ENCODE measurements around the gene WDR33. TPM values are rescaled to one million over a fixed set of nuclear protein-coding genes. Genes with fewer than 3 reads are reported as not detected.

The WDR33 gene
- total and polyA plus RNA-seq, 2 of the 13 experiments (the other 11 are each of a cell fraction or from before 2014, with no cell fraction given): 54.9 to 78.2 TPM

DNA sequence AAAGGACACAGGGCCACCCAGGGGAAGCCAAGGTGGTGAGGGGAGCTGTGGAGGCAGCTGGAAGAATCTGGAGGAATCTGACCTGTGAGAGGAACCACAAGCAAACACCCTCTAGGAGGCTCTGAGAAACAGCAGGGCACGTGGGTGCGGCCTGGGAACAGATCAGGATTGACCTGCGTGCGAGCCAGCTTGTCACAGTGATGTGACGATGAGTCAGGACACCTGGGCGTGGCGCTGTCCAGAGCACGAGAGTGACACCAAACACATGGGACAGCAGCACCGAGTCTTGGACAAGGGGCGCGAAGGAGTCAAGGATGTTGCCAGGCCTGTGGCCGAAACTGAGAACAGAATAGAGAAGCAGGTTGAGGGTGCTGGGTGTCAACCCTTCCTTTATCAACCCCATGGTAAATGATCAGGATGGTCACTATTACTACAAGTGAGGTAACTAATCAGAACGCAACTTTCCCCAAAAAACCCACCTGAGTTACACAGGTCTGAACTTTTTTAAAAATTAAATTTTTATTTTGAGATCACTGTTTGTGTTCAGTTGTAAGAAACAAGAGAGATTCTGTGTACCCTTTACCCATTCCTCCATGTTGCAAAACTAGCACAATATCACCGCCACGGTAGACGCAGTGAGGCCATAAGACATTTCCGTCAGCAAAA is 110.3 kb downstream of the WDR33 start (continued):
- no peak; the same call in 1 of the 2 replicates for TF ChIP-seq ZSCAN29 (CRISPR knock-in tag; conservative IDR thresholded peaks at IDR 0.05)
- TF ChIP-seq MBD4 (IDR thresholded peaks at IDR 0.05; ENCODE audit: borderline replicate concordance, low read length): no peak
- TF ChIP-seq ZSCAN30 (CRISPR knock-in tag; IDR thresholded peaks at IDR 0.05): no peak
- TF ChIP-seq MED1 (CRISPR knock-in tag; IDR thresholded peaks at IDR 0.05): peak; percentile 36; the same call in 1 of the 2 replicates
- no peak for TF ChIP-seq GLI4 (CRISPR knock-in tag; IDR thresholded peaks at IDR 0.05; ENCODE audit: borderline replicate concordance)
- peak; percentile 72; the same call in 1 of the 2 replicates for TF ChIP-seq ZSCAN9 (CRISPR knock-in tag; IDR thresholded peaks at IDR 0.05; ENCODE audit: borderline replicate concordance)
- TF ChIP-seq, protein P1, sequence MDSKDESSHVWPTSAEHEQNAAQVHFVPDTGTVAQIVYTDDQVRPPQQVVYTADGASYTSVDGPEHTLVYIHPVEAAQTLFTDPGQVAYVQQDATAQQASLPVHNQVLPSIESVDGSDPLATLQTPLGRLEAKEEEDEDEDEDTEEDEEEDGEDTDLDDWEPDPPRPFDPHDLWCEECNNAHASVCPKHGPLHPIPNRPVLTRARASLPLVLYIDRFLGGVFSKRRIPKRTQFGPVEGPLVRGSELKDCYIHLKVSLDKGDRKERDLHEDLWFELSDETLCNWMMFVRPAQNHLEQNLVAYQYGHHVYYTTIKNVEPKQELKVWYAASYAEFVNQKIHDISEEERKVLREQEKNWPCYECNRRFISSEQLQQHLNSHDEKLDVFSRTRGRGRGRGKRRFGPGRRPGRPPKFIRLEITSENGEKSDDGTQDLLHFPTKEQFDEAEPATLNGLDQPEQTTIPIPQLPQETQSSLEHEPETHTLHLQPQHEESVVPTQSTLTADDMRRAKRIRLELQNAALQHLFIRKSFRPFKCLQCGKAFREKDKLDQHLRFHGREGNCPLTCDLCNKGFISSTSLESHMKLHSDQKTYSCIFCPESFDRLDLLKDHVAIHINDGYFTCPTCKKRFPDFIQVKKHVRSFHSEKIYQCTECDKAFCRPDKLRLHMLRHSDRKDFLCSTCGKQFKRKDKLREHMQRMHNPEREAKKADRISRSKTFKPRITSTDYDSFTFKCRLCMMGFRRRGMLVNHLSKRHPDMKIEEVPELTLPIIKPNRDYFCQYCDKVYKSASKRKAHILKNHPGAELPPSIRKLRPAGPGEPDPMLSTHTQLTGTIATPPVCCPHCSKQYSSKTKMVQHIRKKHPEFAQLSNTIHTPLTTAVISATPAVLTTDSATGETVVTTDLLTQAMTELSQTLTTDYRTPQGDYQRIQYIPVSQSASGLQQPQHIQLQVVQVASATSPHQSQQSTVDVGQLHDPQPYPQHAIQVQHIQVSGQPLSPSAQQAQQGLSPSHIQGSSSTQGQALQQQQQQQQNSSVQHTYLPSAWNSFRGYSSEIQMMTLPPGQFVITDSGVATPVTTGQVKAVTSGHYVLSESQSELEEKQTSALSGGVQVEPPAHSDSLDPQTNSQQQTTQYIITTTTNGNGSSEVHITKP (CRISPR knock-in tag; IDR thresholded peaks at IDR 0.05; ENCODE audit: low read depth): no peak; the same call in 1 of the 2 replicates
- TF ChIP-seq, protein P2, sequence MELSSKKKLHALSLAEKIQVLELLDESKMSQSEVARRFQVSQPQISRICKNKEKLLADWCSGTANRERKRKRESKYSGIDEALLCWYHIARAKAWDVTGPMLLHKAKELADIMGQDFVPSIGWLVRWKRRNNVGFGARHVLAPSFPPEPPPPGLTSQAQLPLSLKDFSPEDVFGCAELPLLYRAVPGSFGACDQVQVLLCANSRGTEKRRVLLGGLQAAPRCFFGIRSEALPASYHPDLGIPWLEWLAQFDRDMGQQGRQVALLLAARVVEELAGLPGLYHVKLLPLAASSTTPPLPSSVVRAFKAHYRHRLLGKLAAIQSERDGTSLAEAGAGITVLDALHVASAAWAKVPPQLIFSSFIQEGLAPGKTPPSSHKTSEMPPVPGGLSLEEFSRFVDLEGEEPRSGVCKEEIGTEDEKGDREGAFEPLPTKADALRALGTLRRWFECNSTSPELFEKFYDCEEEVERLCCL (CRISPR knock-in tag; IDR thresholded peaks at IDR 0.05; ENCODE audit: borderline replicate concordance): no peak
- peak; percentile 10; the same call in 1 of the 2 replicates for TF ChIP-seq ZNF605 (CRISPR knock-in tag; IDR thresholded peaks at IDR 0.05)
- TF ChIP-seq ZNF768 (CRISPR knock-in tag; IDR thresholded peaks at IDR 0.05): peak; percentile 72
- TF ChIP-seq, protein P3, sequence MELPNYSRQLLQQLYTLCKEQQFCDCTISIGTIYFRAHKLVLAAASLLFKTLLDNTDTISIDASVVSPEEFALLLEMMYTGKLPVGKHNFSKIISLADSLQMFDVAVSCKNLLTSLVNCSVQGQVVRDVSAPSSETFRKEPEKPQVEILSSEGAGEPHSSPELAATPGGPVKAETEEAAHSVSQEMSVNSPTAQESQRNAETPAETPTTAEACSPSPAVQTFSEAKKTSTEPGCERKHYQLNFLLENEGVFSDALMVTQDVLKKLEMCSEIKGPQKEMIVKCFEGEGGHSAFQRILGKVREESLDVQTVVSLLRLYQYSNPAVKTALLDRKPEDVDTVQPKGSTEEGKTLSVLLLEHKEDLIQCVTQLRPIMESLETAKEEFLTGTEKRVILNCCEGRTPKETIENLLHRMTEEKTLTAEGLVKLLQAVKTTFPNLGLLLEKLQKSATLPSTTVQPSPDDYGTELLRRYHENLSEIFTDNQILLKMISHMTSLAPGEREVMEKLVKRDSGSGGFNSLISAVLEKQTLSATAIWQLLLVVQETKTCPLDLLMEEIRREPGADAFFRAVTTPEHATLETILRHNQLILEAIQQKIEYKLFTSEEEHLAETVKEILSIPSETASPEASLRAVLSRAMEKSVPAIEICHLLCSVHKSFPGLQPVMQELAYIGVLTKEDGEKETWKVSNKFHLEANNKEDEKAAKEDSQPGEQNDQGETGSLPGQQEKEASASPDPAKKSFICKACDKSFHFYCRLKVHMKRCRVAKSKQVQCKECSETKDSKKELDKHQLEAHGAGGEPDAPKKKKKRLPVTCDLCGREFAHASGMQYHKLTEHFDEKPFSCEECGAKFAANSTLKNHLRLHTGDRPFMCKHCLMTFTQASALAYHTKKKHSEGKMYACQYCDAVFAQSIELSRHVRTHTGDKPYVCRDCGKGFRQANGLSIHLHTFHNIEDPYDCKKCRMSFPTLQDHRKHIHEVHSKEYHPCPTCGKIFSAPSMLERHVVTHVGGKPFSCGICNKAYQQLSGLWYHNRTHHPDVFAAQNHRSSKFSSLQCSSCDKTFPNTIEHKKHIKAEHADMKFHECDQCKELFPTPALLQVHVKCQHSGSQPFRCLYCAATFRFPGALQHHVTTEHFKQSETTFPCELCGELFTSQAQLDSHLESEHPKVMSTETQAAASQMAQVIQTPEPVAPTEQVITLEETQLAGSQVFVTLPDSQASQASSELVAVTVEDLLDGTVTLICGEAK (IDR thresholded peaks at IDR 0.05): no peak
- TF ChIP-seq, protein P3 (CRISPR knock-in tag; IDR thresholded peaks at IDR 0.05): no peak
- TF ChIP-seq NFIC (IDR thresholded peaks at IDR 0.05; ENCODE audit: low read length): no peak
